Lower leg skin (tissue), 3 donors: ENCODE data around the gene MRPL54.

Experiments used
- CTCF ChIP-seq, 3 donors: fragments of 450-650 bp; IDR thresholded peaks; one replicate each; pipeline ENCODE4 v1.5.1; 2016; ENCODE audit warnings: antibody characterized with exemption in 3 of 3, mild to moderate bottlenecking in 3 of 3, moderate library complexity in 2 of 3
- POLR2A ChIP-seq, 2 donors: fragments of 450-650 bp; IDR thresholded peaks; one replicate each; pipeline ENCODE4 v1.6.1; 2016 to 2017; ENCODE audit warnings: antibody characterized with exemption in 2 of 2, mild to moderate bottlenecking in 1 of 2, moderate library complexity in 1 of 2

GRCh38 chr19:3807574-3808354, 45.3 kb downstream of the MRPL54 start:
- TF ChIP-seq POLR2A (IDR thresholded peaks at IDR 0.05) = no peak
- no peak for TF ChIP-seq CTCF (IDR thresholded peaks at IDR 0.05)
